PC-9 (cell line): ENCODE data around the gene LIMK1. TPM values are rescaled to one million over a fixed set of nuclear protein-coding genes. Genes with fewer than 3 reads are reported as not detected.
A peak's percentile ranks its signal among the peaks of the same experiment; 100 is the strongest.

Source experiments
- BruUV-seq: library from RNA; stranded (reverse); fragments of 400-500 nt; replicated peaks from 2 replicates; lab custom pipeline; 2021; lab: Mats Ljungman, UMichigan
- CTCF ChIA-PET: fragments of 300-600 bp; sonication (Branson Sonifier 250); formaldehyde crosslinking; loops from one replicate; lab custom pipeline; 2022; ENCODE audit warnings: antibody characterized with exemption; lab: Charles Lee
- POLR2A ChIA-PET: fragments of 300-600 bp; sonication (Branson Sonifier 250); formaldehyde crosslinking; loops from one replicate; lab custom pipeline; 2022; ENCODE audit warnings: antibody characterized with exemption; ENCODE audit not compliant: unreplicated experiment; lab: Charles Lee
- DNase-seq, 2 experiments: peaks; one replicate each; pipeline versions ENCODE4 v3.0.0 to v3.0.0-alpha.2; 2015 to 2022; ENCODE audit warnings: mixed read lengths in 1 of 2
- H2AFZ ChIP-seq: fragments of 200-600 bp; sonication (generic); 2 replicates; pipeline ENCODE4 v1.8.1; 2017; ENCODE audit warnings: antibody characterized with exemption
- H3F3A ChIP-seq: fragments of 200-600 bp; sonication (generic); 2 replicates; pipeline ENCODE4 v1.8.1; 2017; ENCODE audit warnings: antibody characterized with exemption, mild to moderate bottlenecking, low read depth; ENCODE audit not compliant: insufficient read depth
- H3K27ac ChIP-seq: fragments of 200-600 bp; sonication (generic); 2 replicates; pipeline ENCODE4 v1.6.1; 2016; ENCODE audit warnings: mixed run types
- H3K27me3 ChIP-seq: fragments of 200-600 bp; sonication (generic); 2 replicates; pipeline ENCODE4 v1.6.1; 2016; ENCODE audit warnings: low read depth, mixed run types; ENCODE audit not compliant: insufficient read depth
- H3K36me3 ChIP-seq: fragments of 200-600 bp; sonication (generic); 2 replicates; pipeline ENCODE4 v1.6.1; 2016; ENCODE audit warnings: low read depth, mixed run types
- H3K4me1 ChIP-seq: fragments of 200-600 bp; sonication (generic); replicated peaks from 2 replicates; pipeline ENCODE4 v1.6.1; 2016; ENCODE audit warnings: mixed run types; ENCODE audit not compliant: insufficient read depth
- H3K4me2 ChIP-seq: fragments of 200-600 bp; sonication (generic); 2 replicates; pipeline ENCODE4 v1.6.1; 2017; ENCODE audit warnings: mixed run types
- H3K4me3 ChIP-seq: fragments of 200-600 bp; sonication (generic); 2 replicates; pipeline ENCODE4 v1.6.1; 2016; ENCODE audit warnings: mixed run types
- H3K79me2 ChIP-seq: fragments of 200-600 bp; sonication (generic); 2 replicates; pipeline ENCODE4 v1.6.1; 2017; ENCODE audit warnings: low read depth, mixed run types
- H3K9me2 ChIP-seq: fragments of 200-600 bp; sonication (generic); 2 replicates; pipeline ENCODE4 v1.8.1; 2017; ENCODE audit warnings: mild to moderate bottlenecking; ENCODE audit not compliant: insufficient read depth
- H3K9me3 ChIP-seq: fragments of 200-600 bp; sonication (generic); 2 replicates; pipeline ENCODE4 v1.8.1; 2016; ENCODE audit warnings: low read depth; ENCODE audit not compliant: insufficient read depth
- H4K20me1 ChIP-seq: fragments of 200-600 bp; sonication (generic); 2 replicates; pipeline ENCODE4 v1.8.1; 2017; ENCODE audit not compliant: insufficient read depth
- CTCF ChIP-seq: fragments of 200-600 bp; sonication (generic); conservative IDR thresholded peaks from 2 replicates; pipeline ENCODE4 v1.6.1; 2017; ENCODE audit warnings: mixed run types, antibody characterized with exemption, mild to moderate bottlenecking, moderate library complexity
- EZH2 ChIP-seq: fragments of 200-600 bp; sonication (generic); IDR thresholded peaks from 2 replicates; pipeline ENCODE4 v1.8.0; 2017; ENCODE audit warnings: antibody characterized with exemption, low read depth
- intact Hi-C: fragments of 100-400 bp; cut with micrococcal nuclease; formaldehyde crosslinking; loops from one replicate; pipeline ENCODE4 v1.10.0; 2022; ENCODE audit not compliant: unreplicated experiment
- total RNA-seq: library from RNA; stranded (reverse); gene quantifications from 2 replicates; pipeline ENCODE4 v1.2.3, GENCODE V29; 2021

LIMK1 gene
- total RNA-seq, 1 experiment from 2014 or later = 148 TPM

- POLR2A ChIA-PET = interaction anchor here (0.6 to 0.8 kb wide), 3 partner anchors 16 to 244 kb away, joined by 3 to 13 read pairs (median 8); no protein-coding TSS in a partner anchor
Measured at GRCh38 chr7:74094224-74095101, 10.9 kb downstream of the LIMK1 start.

GRCh38 chr7:74095135-74095534 is 11.5 kb downstream of the LIMK1 start:
- Histone ChIP-seq H3K27ac (peak overlapping the region; percentile 78), H4K20me1 (no peaks in the 10 kb centered on the region), H2AFZ (no peak overlapping the region), H3K9me3 (peaks cover 6% of the 10 kb centered on the region; the same call in 1 of the 2 replicates), H3K4me3 (peak overlapping the region; percentile 41; the same call in 1 of the 2 replicates), H3K9me2 (no peaks in the 10 kb centered on the region), H3F3A (peaks cover 50% of the 10 kb centered on the region; the same call in 1 of the 2 replicates), H3K27me3 (no peaks in the 10 kb centered on the region), H3K79me2 (peaks cover 21% of the 10 kb centered on the region), H3K36me3 (peaks cover 25% of the 10 kb centered on the region), H3K4me2 (peak overlapping the region; percentile 76), H3K4me1 (peaks cover 38% of the 10 kb centered on the region)
- BruUV-seq = no TSS peak
- TF ChIP-seq CTCF = no peak
- TF ChIP-seq EZH2 = no peak
- no peak for DNase-seq
- CTCF ChIA-PET = no interaction called here
- POLR2A ChIA-PET = no interaction called here
- intact Hi-C loops = no loop called here

More at GRCh38 chr7:74094224-74095101, 10.9 kb downstream of the LIMK1 start:
- peaks cover 38% of the 10 kb centered on the region for H3K4me1 ChIP-seq
- peaks cover 24% of the 10 kb centered on the region for H3K36me3 ChIP-seq
- peak overlapping the region; percentile 78 for H3K27ac ChIP-seq
- no peak overlapping the region for H2AFZ ChIP-seq
- peak overlapping the region; percentile 41; the same call in 1 of the 2 replicates for H3K4me3 ChIP-seq
- no peaks in the 10 kb centered on the region for H3K9me2 ChIP-seq
- H4K20me1 ChIP-seq = no peaks in the 10 kb centered on the region
- TF ChIP-seq CTCF (no peak), EZH2 (no peak)
- DNase-seq = peak; percentile 92 to 94
- intact Hi-C loops = loop anchor here (1.0 to 5.0 kb wide), 2 partner anchors 38 to 48 kb away; no protein-coding TSS in a partner anchor
- CTCF ChIA-PET = no interaction called here
- peak overlapping the region; percentile 76 for H3K4me2 ChIP-seq
- H3K79me2 ChIP-seq = peaks cover 21% of the 10 kb centered on the region
- BruUV-seq = no TSS peak
- H3F3A ChIP-seq = peaks cover 50% of the 10 kb centered on the region; the same call in 1 of the 2 replicates
- peaks cover 6% of the 10 kb centered on the region; the same call in 1 of the 2 replicates for H3K9me3 ChIP-seq
- H3K27me3 ChIP-seq = no peaks in the 10 kb centered on the region

- Histone ChIP-seq H3K79me2 (peaks cover 21% of the 10 kb centered on the region), H3K9me2 (no peaks in the 10 kb centered on the region), H4K20me1 (no peaks in the 10 kb centered on the region), H3K4me2 (no peak overlapping the region), H3F3A (peaks cover 45% of the 10 kb centered on the region), H2AFZ (no peak overlapping the region), H3K4me1 (peaks cover 29% of the 10 kb centered on the region), H3K27me3 (no peaks in the 10 kb centered on the region), H3K27ac (peak overlapping the region; percentile 30; the same call in 1 of the 2 replicates), H3K9me3 (peaks cover 6% of the 10 kb centered on the region; the same call in 1 of the 2 replicates), H3K36me3 (peaks cover 34% of the 10 kb centered on the region), H3K4me3 (no peak overlapping the region)
- intact Hi-C loops = loop anchor here (1.0 kb wide), 1 partner anchor 30 kb away; no protein-coding TSS in a partner anchor
- CTCF ChIA-PET = interaction anchor here (0.7 kb wide), 1 partner anchor 30 kb away, joined by 8 read pairs; no protein-coding TSS in a partner anchor
- POLR2A ChIA-PET = interaction anchor here (0.6 to 0.8 kb wide), 3 partner anchors 32 to 79 kb away, joined by 3 to 12 read pairs (median 4); no protein-coding TSS in a partner anchor
- TF ChIP-seq EZH2 (no peak), CTCF (no peak)
- BruUV-seq = no TSS peak
- peak in 1 of 2 experiments; percentile 51 for DNase-seq
Measured at GRCh38 chr7:74097937-74098614, 14.5 kb downstream of the LIMK1 start.
